ENCODE data around the gene TUBA3D. TPM values are rescaled to one million over a fixed set of nuclear protein-coding genes. Genes with fewer than 3 reads are reported as not detected.
"Not testable (repeated sequence)": the region's sequence is repeated elsewhere in the genome, so short reads cannot be mapped to it uniquely, and the experiment has no call there.

TUBA3D gene
- total RNA-seq, 3 donors from 2014 or later, result not detected

DNA sequence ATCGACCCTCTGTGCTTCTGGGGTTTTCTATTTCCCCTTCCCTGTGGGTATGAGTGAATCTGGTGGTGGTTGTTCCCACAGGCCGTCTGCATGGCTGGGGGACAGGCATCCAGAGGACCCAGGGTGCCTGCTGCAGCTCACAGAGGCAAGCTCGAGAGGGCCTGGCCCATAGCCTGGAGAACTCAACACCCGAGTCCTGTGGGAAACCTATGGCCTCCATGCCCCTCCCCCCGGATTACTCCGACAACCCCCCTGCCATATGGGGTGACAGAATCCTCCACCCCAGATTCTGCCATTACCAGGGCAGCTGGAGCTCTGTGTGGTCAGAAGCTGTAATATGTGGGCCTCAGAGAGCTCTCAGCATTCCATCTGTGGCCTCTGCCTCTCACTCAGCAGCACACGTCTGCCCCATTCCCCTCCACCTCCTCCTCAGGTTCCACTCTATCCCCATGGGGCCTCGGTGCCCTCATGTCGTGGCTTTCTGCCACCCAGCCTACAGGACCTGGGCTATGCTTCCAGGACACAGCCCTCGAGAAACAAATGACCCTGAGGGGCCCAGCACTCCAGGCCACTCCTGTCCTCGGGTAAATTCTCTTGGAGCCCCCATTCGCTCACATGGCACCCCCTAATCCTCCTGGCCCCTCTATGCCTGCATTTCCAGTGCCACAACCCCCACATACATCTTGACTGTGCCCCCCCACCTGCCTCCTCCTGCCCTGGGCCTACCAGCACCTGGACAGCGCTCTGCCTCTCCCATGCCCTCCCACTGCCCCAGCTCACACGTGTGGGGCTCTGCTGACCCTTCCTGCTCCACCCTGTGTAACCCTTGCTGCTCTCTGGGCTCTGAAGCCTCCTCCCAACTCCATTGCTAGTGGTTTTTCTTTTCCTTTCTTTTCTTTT, 12.6 kb downstream of the TUBA3D start:
- TF ChIP-seq, protein P1, sequence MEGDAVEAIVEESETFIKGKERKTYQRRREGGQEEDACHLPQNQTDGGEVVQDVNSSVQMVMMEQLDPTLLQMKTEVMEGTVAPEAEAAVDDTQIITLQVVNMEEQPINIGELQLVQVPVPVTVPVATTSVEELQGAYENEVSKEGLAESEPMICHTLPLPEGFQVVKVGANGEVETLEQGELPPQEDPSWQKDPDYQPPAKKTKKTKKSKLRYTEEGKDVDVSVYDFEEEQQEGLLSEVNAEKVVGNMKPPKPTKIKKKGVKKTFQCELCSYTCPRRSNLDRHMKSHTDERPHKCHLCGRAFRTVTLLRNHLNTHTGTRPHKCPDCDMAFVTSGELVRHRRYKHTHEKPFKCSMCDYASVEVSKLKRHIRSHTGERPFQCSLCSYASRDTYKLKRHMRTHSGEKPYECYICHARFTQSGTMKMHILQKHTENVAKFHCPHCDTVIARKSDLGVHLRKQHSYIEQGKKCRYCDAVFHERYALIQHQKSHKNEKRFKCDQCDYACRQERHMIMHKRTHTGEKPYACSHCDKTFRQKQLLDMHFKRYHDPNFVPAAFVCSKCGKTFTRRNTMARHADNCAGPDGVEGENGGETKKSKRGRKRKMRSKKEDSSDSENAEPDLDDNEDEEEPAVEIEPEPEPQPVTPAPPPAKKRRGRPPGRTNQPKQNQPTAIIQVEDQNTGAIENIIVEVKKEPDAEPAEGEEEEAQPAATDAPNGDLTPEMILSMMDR (IDR thresholded peaks at IDR 0.05), result no peak
- Histone ChIP-seq H3K9me3 (no peaks in the 10 kb centered on the region), H3K4me1 (ENCODE audit: low read depth) (peaks cover under 1% of the 10 kb centered on the region), H3K36me3 (ENCODE audit: low read depth) (no peaks in the 10 kb centered on the region), H3K4me3 (no peak overlapping the region)
- DNase-seq (no peak), ATAC-seq (no peak)
- intact Hi-C loops (cut with DNase I, micrococcal nuclease), result no loop called here

- H3K9me3 ChIP-seq; intact Hi-C loops (cut with DNase I, micrococcal nuclease); H3K36me3 ChIP-seq (ENCODE audit: low read depth); H3K4me3 ChIP-seq; ATAC-seq: not testable (repeated sequence)
- peaks cover 12% of the 10 kb centered on the region for H3K4me1 ChIP-seq (ENCODE audit: low read depth)
- peak in 1 of 3 donors; percentile 49 for DNase-seq
Observed at GRCh38 chr2:131490616-131491468, 14.9 kb downstream of the TUBA3D start.

- H3K36me3 ChIP-seq (ENCODE audit: low read depth); H3K9me3 ChIP-seq; H3K4me3 ChIP-seq; intact Hi-C loops (cut with DNase I, micrococcal nuclease): not testable (repeated sequence)
- DNase-seq (peak in 1 of 3 donors; percentile 9), ATAC-seq (peak; percentile 27)
- peaks cover 12% of the 10 kb centered on the region for H3K4me1 ChIP-seq (ENCODE audit: low read depth)
Observed at GRCh38 chr2:131491469-131491836, 15.5 kb downstream of the TUBA3D start.

- intact Hi-C loops (cut with DNase I, micrococcal nuclease); H3K9me3 ChIP-seq; H3K36me3 ChIP-seq (ENCODE audit: low read depth): not testable (repeated sequence)
- DNase-seq, result peak in 1 of 3 donors; percentile 77
- peaks cover 12% of the 10 kb centered on the region for H3K4me1 ChIP-seq (ENCODE audit: low read depth)
- H3K4me3 ChIP-seq, result peak within 1 kb of the TSS; percentile 67
- ATAC-seq, result peak; percentile 4
Observed at GRCh38 chr2:131492015-131492417, 16.1 kb downstream of the TUBA3D start, which contains the start of gene MZT2A. Gene MZT2A (minus strand): TSS chr2:131492397. CDS start chr2:131492376, 21 bp downstream.

DNA sequence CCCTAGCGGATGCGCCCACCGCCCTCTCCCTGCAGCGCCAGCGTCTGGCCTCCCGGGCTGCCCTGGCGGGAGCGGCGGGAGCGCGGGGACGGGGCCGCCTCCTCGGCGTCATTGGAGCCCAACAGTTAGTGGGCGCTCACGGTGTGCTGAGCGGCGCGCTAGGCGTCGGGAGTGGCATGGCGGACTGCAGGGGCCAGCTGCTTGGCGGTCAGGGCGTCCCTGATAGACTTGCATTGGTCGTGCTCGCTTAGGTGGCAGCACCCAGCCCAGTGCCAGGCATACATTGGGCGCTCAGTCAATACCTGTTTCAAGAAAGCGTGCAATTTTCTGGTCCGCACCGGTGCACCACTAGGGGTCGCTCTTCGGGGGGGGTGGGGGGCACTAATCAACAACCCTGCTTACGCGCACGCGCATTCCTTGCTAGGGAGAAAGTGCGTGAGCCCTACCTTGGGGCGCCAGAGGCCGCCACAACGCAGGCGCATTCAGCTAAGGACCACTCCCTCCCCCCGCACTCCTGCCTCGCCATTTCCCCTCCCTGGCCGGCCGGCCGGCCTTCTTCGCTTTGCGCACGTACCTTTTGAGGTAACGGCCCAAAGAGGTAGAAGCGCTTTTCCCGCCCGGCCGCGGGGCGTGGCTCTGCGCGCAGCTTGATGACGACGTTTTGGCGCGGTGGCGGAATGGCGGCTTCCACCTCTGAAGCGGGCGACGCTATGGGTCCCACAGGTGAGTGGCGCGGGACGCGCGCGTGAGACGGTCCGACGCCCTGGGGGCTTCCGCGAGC, 16.7 kb downstream of the TUBA3D start:
- no peaks in the 10 kb centered on the region for H3K36me3 ChIP-seq (ENCODE audit: low read depth)
- TF ChIP-seq, protein P1 (IDR thresholded peaks at IDR 0.05), result peak; percentile 65
- ATAC-seq (peak; percentile 86), DNase-seq (peak; percentile 93 to 96 (median 96))
- peak overlapping the region; percentile 67 for H3K4me3 ChIP-seq
- intact Hi-C loops (cut with DNase I, micrococcal nuclease), result no loop called here
- H3K9me3 ChIP-seq, result no peaks in the 10 kb centered on the region
- H3K4me1 ChIP-seq (ENCODE audit: low read depth), result peaks cover 12% of the 10 kb centered on the region

GRCh38 chr2:131493199-131493968, 17.5 kb downstream of the TUBA3D start:
- DNase-seq (no peak), ATAC-seq (peak; percentile 23)
- intact Hi-C loops (cut with DNase I, micrococcal nuclease), result no loop called here
- H3K4me1 ChIP-seq (ENCODE audit: low read depth), result peaks cover 12% of the 10 kb centered on the region
- peak overlapping the region; percentile 67 for H3K4me3 ChIP-seq
- H3K9me3 ChIP-seq, result no peaks in the 10 kb centered on the region
- H3K36me3 ChIP-seq (ENCODE audit: low read depth), result no peaks in the 10 kb centered on the region
- TF ChIP-seq, protein P1 (IDR thresholded peaks at IDR 0.05), result no peak

- H3K4me1 ChIP-seq (ENCODE audit: low read depth), result peaks cover 12% of the 10 kb centered on the region
- intact Hi-C loops (cut with DNase I, micrococcal nuclease); H3K4me3 ChIP-seq; ATAC-seq; H3K9me3 ChIP-seq; H3K36me3 ChIP-seq (ENCODE audit: low read depth); DNase-seq: not testable (repeated sequence)
Observed at GRCh38 chr2:131495506-131495905, 19.6 kb downstream of the TUBA3D start.

DNA sequence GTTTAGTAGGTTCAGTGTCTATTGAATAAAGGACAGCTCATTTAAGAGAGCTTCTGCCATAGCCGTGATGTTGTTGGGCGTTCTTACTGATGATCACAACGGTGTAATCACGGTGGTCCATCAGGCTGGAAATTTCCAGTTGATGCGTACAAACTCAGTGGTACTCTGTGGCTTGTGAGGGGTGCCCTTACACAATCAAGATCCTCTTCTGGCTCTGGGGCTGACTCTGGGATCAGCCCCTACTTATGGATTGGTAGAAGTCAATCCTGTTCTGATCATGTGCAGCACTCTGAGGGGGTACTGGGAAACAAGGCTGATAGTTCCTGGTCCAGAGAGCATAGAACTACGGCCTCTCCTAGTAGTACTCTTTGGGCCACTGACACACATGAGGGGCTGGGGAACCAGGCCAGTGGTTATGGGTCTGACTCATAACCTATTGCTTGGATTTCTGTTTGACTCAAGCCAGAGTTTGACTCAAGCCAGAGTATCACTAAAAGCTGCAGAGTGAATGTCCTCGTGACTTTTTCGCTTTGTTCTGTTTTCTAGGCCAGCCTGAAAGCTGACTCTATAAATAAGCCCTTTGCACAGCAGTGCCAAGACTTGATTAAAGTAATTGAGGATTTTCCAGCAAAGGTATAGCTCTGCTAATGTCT, 22.5 kb downstream of the TUBA3D start:
- ATAC-seq; H3K4me3 ChIP-seq; H3K9me3 ChIP-seq; DNase-seq; H3K36me3 ChIP-seq (ENCODE audit: low read depth); intact Hi-C loops (cut with DNase I, micrococcal nuclease): not testable (repeated sequence)
- H3K4me1 ChIP-seq (ENCODE audit: low read depth), result peaks cover 12% of the 10 kb centered on the region

- intact Hi-C loops (cut with DNase I, micrococcal nuclease); DNase-seq; H3K36me3 ChIP-seq (ENCODE audit: low read depth); H3K4me3 ChIP-seq; H3K9me3 ChIP-seq; ATAC-seq; H3K4me1 ChIP-seq (ENCODE audit: low read depth): not testable (repeated sequence)
Observed at GRCh38 chr2:131503587-131503986, 27.7 kb downstream of the TUBA3D start.

Measured in mucosa of descending colon (tissue), 3 donors.